ENCODE measurements around the gene HOXC9. TPM values are rescaled to one million over a fixed set of nuclear protein-coding genes. Genes with fewer than 3 reads are reported as not detected.

HOXC9 gene
- total RNA-seq, 4 donors from 2014 or later = 1.5 to 7.8 (median 1.7) TPM; not detected in 1

DNA sequence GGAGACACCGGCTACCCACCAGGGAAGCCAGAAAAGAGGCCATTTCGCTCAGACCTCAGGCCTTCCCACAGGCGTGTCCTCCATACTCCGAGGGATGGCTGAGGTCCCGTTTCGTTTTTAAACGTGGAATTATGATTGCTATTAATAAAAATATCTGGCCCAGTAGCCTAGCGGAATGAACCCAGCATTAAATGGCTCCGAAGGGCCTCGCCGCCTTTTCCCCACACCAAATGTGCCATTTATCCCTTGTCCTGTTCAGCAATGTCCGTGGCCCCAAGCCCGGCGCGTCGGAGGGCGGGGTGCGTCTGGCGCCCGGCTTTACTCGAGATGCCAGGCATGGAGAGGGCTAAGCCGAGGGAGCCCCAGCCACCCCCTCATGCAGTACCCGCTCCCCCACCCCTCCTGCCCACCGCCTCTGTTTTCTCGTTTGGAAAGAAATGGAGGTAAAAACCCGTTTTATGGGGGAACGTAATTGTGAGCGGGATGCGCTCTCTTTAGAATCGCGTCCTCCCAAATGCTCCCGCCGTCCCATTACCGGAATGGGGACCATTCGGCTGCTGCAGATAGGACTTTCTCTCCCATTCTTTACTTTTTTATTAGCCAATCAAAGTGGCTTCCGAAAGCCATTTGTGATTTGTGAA is 14.5 kb downstream of the HOXC9 start:
- Histone ChIP-seq H3K36me3 (no peaks in the 10 kb centered on the region), H3K9me3 (no peaks in the 10 kb centered on the region), H3K27ac (peak overlapping the region in 1 of 2 donors; percentile 5), H3K27me3 (peaks cover 0 to 26% of the 10 kb centered on the region in 2 donors), H3K4me1 (no peaks in the 10 kb centered on the region), H3K4me3 (no peak overlapping the region)
- intact Hi-C loops (cut with DNase I; ENCODE audit: low total_unique reads) = no loop called here
- TF ChIP-seq, protein P1, sequence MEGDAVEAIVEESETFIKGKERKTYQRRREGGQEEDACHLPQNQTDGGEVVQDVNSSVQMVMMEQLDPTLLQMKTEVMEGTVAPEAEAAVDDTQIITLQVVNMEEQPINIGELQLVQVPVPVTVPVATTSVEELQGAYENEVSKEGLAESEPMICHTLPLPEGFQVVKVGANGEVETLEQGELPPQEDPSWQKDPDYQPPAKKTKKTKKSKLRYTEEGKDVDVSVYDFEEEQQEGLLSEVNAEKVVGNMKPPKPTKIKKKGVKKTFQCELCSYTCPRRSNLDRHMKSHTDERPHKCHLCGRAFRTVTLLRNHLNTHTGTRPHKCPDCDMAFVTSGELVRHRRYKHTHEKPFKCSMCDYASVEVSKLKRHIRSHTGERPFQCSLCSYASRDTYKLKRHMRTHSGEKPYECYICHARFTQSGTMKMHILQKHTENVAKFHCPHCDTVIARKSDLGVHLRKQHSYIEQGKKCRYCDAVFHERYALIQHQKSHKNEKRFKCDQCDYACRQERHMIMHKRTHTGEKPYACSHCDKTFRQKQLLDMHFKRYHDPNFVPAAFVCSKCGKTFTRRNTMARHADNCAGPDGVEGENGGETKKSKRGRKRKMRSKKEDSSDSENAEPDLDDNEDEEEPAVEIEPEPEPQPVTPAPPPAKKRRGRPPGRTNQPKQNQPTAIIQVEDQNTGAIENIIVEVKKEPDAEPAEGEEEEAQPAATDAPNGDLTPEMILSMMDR (IDR thresholded peaks at IDR 0.05) = no peak
- no peak for TF ChIP-seq POLR2A (IDR thresholded peaks at IDR 0.05)
- DNase-seq = no peak

DNA sequence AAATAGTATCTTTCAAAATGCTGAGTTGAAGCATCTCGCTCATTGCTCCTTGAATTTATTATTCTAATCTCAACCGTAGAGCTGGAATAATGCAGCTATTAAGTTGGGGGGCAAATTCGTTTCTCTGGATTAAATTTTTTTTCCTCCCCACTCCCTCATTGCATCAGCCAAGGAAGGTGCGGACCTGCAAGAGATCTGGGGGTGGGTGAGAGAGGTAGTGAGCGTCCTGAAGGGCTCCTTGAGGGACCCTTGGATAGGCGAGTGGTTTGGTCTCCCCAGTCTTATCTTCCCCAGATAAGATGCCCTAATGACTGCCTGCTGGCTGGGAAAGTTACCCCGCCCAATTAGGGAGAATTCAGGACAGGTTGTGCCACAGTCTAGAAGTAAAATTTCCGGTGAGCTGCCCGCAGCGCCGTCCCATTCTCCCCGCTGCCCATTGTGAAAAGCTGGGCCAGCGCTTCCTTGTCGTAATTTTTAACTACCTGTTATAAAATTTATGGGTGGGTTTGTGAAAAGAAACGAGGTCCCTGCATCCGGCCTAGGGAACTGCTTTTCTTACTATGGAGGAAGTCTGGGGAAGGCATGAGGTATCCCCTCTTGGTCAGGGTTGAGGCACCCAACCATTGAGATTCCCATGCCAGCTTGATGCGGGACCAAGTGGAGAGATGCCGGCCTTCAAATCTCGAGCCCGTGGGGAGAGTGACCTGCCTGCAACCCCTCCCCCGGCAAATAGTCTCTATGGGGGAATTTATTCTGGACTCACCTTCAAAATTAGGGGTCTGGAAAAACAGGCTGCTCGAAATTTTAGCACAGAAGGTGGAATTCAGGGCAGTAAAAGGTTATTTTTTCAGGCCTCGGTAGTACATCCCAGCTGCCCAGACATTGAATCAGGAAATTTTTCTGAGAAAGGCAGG is 15.3 kb downstream of the HOXC9 start:
- no peaks in the 10 kb centered on the region for H3K36me3 ChIP-seq
- no peaks in the 10 kb centered on the region for H3K9me3 ChIP-seq
- no peak overlapping the region for H3K27ac ChIP-seq
- peaks cover 0 to 21% of the 10 kb centered on the region in 2 donors for H3K27me3 ChIP-seq
- no peaks in the 10 kb centered on the region for H3K4me1 ChIP-seq
- no peak for TF ChIP-seq POLR2A (IDR thresholded peaks at IDR 0.05)
- TF ChIP-seq, protein P1 (IDR thresholded peaks at IDR 0.05) = no peak
- H3K4me3 ChIP-seq = no peak overlapping the region
- intact Hi-C loops (cut with DNase I; ENCODE audit: low total_unique reads) = no loop called here
- DNase-seq = no peak

GRCh38 chr12:54016051-54016450 is 16.1 kb downstream of the HOXC9 start:
- Histone ChIP-seq H3K27ac (peak overlapping the region in 1 of 2 donors; percentile 84), H3K4me3 (peak overlapping the region; percentile 32 to 49), H3K9me3 (no peaks in the 10 kb centered on the region), H3K36me3 (no peaks in the 10 kb centered on the region), H3K27me3 (peaks cover 0 to 21% of the 10 kb centered on the region in 2 donors), H3K4me1 (no peaks in the 10 kb centered on the region)
- intact Hi-C loops (cut with DNase I; ENCODE audit: low total_unique reads) = no loop called here
- TF ChIP-seq, protein P1 (IDR thresholded peaks at IDR 0.05) = no peak
- no peak for TF ChIP-seq POLR2A (IDR thresholded peaks at IDR 0.05)
- no peak for DNase-seq

GRCh38 chr12:54016478-54016964 is 16.6 kb downstream of the HOXC9 start:
- Histone ChIP-seq H3K4me1 (no peaks in the 10 kb centered on the region), H3K27ac (peak overlapping the region; percentile 84), H3K4me3 (peak overlapping the region; percentile 32 to 49), H3K27me3 (peaks cover 0 to 19% of the 10 kb centered on the region in 2 donors), H3K9me3 (no peaks in the 10 kb centered on the region), H3K36me3 (no peaks in the 10 kb centered on the region)
- TF ChIP-seq POLR2A (IDR thresholded peaks at IDR 0.05) = peak in 1 of 2 donors; percentile 22
- TF ChIP-seq, protein P1 (IDR thresholded peaks at IDR 0.05) = no peak
- intact Hi-C loops (cut with DNase I; ENCODE audit: low total_unique reads) = no loop called here
- peak; percentile 49 to 63 for DNase-seq
